AG09319 (cell line): ENCODE measurements around the gene EML2.
"Not testable (repeated sequence)": the region's sequence is repeated elsewhere in the genome, so short reads cannot be mapped to it uniquely, and the experiment has no call there.

Experiments used
- DNase-seq: peaks from one replicate; pipeline ENCODE4 v3.0.0-alpha.2; 2010; ENCODE audit warnings: low read depth; ENCODE audit errors: extremely low read depth
- TF ChIP-seq, protein P1 (sequence below): IDR thresholded peaks from 2 replicates; pipeline ENCODE4 v1.5.1; 2011; ENCODE audit warnings: low read depth, mild to moderate bottlenecking, inconsistent platforms, low read length, moderate library complexity

The EML2 gene

DNA sequence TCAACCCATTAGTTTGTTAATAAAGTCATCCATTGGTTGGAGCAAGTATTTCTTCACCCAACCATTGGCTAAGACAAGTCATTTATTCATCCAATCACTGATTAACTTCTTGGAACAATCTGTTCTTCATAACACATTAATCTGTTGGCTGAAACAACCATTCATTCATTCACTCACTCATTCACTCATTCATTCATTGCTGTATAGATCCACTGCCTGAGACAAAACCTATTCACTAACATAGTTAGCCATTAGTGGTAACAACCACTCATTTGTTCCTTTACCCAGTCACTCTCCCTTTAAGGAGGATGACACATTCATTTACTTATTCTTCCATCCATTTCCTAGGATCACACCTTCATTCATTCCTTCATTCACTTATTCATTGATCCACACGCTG is 15.2 kb downstream of the EML2 start:
- no peak for DNase-seq
- TF ChIP-seq, protein P1, sequence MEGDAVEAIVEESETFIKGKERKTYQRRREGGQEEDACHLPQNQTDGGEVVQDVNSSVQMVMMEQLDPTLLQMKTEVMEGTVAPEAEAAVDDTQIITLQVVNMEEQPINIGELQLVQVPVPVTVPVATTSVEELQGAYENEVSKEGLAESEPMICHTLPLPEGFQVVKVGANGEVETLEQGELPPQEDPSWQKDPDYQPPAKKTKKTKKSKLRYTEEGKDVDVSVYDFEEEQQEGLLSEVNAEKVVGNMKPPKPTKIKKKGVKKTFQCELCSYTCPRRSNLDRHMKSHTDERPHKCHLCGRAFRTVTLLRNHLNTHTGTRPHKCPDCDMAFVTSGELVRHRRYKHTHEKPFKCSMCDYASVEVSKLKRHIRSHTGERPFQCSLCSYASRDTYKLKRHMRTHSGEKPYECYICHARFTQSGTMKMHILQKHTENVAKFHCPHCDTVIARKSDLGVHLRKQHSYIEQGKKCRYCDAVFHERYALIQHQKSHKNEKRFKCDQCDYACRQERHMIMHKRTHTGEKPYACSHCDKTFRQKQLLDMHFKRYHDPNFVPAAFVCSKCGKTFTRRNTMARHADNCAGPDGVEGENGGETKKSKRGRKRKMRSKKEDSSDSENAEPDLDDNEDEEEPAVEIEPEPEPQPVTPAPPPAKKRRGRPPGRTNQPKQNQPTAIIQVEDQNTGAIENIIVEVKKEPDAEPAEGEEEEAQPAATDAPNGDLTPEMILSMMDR = no peak

DNA sequence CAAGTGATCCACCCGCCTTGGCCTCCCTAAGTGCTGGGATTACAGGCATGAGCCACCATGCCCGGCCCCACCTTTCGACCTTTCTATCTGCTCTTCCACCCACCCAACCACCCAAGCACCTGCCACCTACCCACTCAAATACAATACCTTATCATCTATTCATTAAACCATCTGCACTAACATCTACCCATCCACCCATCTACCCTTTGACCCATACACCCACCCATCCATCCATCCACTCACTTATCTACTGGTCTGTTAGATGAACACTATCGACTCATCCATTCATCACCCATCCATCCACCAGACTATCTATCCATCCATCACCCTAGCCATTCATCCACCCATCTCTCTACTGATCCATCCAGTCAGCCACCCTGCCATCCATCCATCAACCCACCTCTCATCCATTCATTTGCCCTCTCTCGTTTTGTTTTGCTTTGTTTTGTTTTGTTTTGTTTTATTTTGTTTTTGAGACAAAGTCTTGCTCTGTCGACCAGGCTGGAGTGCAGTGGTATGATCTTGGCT is 17.2 kb downstream of the EML2 start:
- DNase-seq = no peak
- TF ChIP-seq, protein P1 = no peak

DNA sequence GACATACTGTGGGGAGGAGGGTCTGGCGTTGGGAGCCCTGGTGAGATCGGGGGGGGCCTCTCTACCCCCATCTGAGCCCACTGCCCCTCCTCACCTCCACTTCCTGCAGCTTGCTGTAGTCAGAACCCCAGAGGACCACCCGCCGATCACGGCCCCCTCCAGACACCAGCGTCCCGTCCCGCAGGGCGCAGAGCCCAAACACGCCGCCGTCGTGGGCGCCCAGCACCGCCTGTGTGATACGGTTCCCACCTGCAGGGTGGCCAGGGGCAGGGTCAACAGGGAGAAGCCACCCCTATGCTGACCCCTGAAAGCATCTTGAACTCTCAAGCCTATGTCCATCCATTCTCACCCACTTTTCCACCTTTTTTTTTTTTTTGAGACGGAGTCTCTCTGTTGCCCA is 17.8 kb downstream of the EML2 start:
- DNase-seq = no peak
- TF ChIP-seq, protein P1 = no peak

DNA sequence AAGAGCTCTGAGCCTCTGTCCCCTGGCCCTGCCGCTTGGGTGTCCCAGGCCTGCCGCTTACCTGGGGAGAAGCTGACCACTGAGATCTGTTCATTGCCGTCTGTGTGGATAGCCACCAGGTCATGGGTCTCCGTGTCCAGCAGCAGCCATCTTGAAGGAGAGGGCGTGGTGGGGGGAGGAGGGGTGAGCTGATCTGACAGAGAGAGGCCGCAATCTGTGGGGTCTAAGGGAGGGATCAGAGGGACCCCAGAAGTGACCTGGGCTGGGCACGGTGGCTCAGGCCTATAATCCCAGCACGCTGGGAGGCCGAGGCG is 22.5 kb downstream of the EML2 start:
- TF ChIP-seq, protein P1 = no peak
- no peak for DNase-seq

DNA sequence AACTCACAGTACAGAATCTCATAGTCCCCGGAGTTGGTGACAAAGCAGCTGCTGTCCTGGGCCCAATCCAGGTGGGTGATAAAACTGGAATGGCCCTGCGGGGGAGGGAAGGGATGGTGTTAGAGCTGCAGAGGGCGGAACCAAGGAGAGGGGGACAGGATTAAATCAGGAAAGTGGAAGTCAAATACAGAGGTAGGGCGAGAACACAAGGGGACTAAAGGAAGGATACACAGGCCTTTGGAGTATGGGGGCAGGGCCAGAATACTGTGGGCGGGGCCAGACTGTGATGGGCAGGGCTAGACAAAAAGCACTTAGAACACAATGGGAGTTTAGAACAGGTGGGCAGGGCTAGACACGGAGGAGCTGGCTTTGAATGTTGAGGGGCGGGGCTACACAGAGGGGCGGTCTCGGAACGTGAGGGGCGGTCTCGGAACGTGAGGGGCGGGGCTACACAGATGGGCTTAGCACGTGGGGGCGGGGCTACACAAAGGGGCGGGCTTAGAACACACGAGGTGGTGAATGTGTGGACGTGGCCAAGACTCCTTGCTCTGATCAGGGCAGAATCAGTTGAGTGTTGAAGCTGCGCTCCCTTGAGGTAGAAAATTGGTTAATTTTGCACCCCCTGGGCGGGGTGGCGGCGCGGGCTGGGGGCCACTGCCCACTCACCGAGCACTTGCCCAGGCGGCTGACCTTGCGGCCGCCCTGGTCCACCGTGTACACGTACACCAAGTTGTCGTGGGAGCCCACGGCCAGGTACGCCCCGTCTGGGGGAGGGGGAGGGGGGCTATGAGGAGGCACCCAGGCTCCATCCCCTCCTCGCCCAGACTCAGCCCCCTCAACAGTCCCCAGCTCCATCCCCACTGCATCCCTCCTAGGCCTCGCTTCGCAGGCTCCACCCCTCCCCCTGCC is 23.1 kb downstream of the EML2 start:
- TF ChIP-seq, protein P1 = no peak
- no peak for DNase-seq

DNA sequence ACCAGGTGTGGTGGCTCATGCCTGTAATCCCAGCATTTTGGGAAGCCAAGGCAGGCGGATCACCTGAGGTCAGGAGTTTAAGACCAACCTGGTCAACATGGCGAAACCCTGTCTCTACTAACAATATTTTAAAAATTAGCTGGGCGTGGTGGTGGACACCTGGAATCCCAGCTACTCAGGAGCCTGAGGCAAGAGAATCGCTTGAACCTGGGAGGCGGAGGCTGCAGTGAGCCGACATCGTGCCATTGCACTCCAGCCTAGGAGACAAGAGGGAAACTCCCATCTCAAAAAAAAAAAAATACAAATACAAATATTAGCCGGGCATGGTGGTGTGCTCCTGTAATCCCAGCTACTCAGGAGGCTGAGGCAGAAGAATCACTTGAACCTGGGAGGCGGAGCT is 24.1 kb downstream of the EML2 start:
- DNase-seq = not testable (repeated sequence)

DNA sequence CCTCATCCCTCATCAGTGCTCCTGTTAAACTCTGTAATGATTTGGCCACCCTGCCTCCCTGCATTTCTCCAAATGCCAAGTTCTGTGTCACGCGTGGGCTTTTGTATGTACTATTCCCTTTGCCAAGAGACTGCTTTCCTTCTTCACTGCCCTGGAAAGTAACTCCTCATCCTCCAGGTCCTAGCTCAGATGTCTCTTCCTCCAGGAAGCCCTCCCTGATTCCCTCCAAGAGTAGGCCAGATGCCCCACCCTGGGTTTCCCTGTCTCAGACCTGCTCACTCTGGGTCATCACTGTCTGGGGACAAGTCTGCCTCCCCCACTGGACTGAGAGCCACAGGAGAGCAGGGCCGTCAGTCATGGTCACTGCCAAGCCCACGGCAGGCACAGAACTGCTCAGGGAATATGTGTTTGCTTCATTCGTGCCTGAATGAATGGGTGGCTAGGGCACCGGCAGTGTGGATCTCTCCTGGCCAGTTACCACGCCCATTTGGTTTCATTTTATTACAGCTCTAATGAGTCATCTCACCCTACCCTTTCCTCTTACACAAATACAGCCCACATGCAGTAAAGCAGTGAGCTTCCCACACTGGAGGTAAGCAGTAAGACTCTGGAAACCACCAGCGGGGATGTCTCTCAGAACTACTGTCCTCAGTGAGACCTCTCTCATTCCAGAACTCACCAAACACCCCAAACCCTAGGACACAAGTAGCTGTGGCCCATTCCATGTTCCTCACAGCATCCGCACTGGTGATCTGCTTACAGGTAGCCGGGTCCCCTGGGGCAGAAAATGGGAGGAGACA is 25.1 kb downstream of the EML2 start:
- peak; percentile 60 for DNase-seq
- TF ChIP-seq, protein P1 = no peak
